ENCODE results near the gene BICRA. TPM values are rescaled to one million over a fixed set of nuclear protein-coding genes. Genes with fewer than 3 reads are reported as not detected.

Gene BICRA
- total and polyA plus RNA-seq, 3 donors from 2014 or later: 9.2 to 19.2 (median 13.5) TPM

- no peaks in the 10 kb centered on the region for H3K9me3 ChIP-seq
- WGBS, 2 donors: 91 to 93% methylated on average over 3 of the region's 3 CpGs
- TF ChIP-seq CTCF (IDR thresholded peaks at IDR 0.05): no peak
- TF ChIP-seq POLR2A (IDR thresholded peaks at IDR 0.05): no peak
- H3K36me3 ChIP-seq (ENCODE audit: low read depth, missing control alignments): no peaks in the 10 kb centered on the region
- H3K4me3 ChIP-seq: no peak overlapping the region
- intact Hi-C loops (cut with DNase I; ENCODE audit: low total_unique reads): no loop called here
- no peak for DNase-seq
- no peak overlapping the region for H3K27ac ChIP-seq
- no peaks in the 10 kb centered on the region for H3K27me3 ChIP-seq
- H3K4me1 ChIP-seq: peaks cover 14% of the 10 kb centered on the region
Measured at GRCh38 chr19:47749326-47749725, 140.4 kb downstream of the BICRA start.

GRCh38 chr19:47750752-47751151 lies 141.8 kb downstream of the BICRA start:
- H3K27me3 ChIP-seq: no peaks in the 10 kb centered on the region
- no peak overlapping the region for H3K4me3 ChIP-seq
- TF ChIP-seq POLR2A (IDR thresholded peaks at IDR 0.05) (no peak), CTCF (IDR thresholded peaks at IDR 0.05) (no peak)
- no peak overlapping the region for H3K27ac ChIP-seq
- no peak for DNase-seq
- WGBS, 2 donors: 94 to 95% methylated on average over 6 to 18 of the region's 18 CpGs
- H3K36me3 ChIP-seq (ENCODE audit: low read depth, missing control alignments): no peaks in the 10 kb centered on the region
- intact Hi-C loops (cut with DNase I; ENCODE audit: low total_unique reads): no loop called here
- H3K9me3 ChIP-seq: no peaks in the 10 kb centered on the region
- H3K4me1 ChIP-seq: peaks cover 9% of the 10 kb centered on the region

- intact Hi-C loops (cut with DNase I; ENCODE audit: low total_unique reads): no loop called here
- Histone ChIP-seq H3K27ac (no peak overlapping the region), H3K36me3 (ENCODE audit: low read depth, missing control alignments) (no peaks in the 10 kb centered on the region), H3K27me3 (no peaks in the 10 kb centered on the region), H3K4me1 (no peaks in the 10 kb centered on the region), H3K9me3 (no peaks in the 10 kb centered on the region), H3K4me3 (no peak overlapping the region)
- 90% methylated on average over 27 of the region's 27 CpGs for WGBS, 2 donors
- TF ChIP-seq POLR2A (IDR thresholded peaks at IDR 0.05): no peak
- no peak for TF ChIP-seq CTCF (IDR thresholded peaks at IDR 0.05)
- no peak for DNase-seq
Measured at GRCh38 chr19:47752440-47753211, 143.7 kb downstream of the BICRA start.

Small RNA genes lying within 50 kb of the gene (small RNA-seq; reads per million reads assigned to genes)
- gene RN7SL322P: 0 reads per million in 2 donors

Other genes starting within 250 kb of the BICRA start
- gene MEIS3, start 189.6 kb upstream of the BICRA start, total RNA-seq: 10 to 100 TPM; 12.5 to 21.3 TPM
- gene MEIS3, start 189.6 kb upstream of the BICRA start, polyA plus RNA-seq (ENCODE audit: insufficient read depth, low read depth, low replicate concordance): 17.4 TPM
- 10 to 100 TPM in 1 of 2 donors, 1 to 10 TPM in 1; 5.0 to 12.9 TPM for gene SLC8A2, start 137.2 kb upstream of the BICRA start, total RNA-seq
- 4.2 TPM for gene SLC8A2, start 137.2 kb upstream of the BICRA start, polyA plus RNA-seq (ENCODE audit: insufficient read depth, low read depth, low replicate concordance)
- gene KPTN, start 124.9 kb upstream of the BICRA start, total RNA-seq: 10 to 100 TPM; 12.9 to 30.0 TPM
- gene KPTN, start 124.9 kb upstream of the BICRA start, polyA plus RNA-seq (ENCODE audit: insufficient read depth, low read depth, low replicate concordance): 13.5 TPM
- gene NAPA, start 94.1 kb upstream of the BICRA start, total RNA-seq: 100 to 1,000 TPM; 227 to 257 TPM
- 194 TPM for gene NAPA, start 94.1 kb upstream of the BICRA start, polyA plus RNA-seq (ENCODE audit: insufficient read depth, low read depth, low replicate concordance)
- 10 to 100 TPM; 30.4 to 51.5 TPM for gene ZNF541, start 36.0 kb upstream of the BICRA start, total RNA-seq
- gene ZNF541, start 36.0 kb upstream of the BICRA start, polyA plus RNA-seq (ENCODE audit: insufficient read depth, low read depth, low replicate concordance): 42.0 TPM
- gene EHD2, start 104.3 kb downstream of the BICRA start, total RNA-seq: 10 to 100 TPM; 26.8 to 33.9 TPM
- 37.0 TPM for gene EHD2, start 104.3 kb downstream of the BICRA start, polyA plus RNA-seq (ENCODE audit: insufficient read depth, low read depth, low replicate concordance)
- gene NOP53, start 136.4 kb downstream of the BICRA start, total RNA-seq: 100 to 1,000 TPM; 166 to 325 TPM
- gene NOP53, start 136.4 kb downstream of the BICRA start, polyA plus RNA-seq (ENCODE audit: insufficient read depth, low read depth, low replicate concordance): 309 TPM
- gene SELENOW, start 169.6 kb downstream of the BICRA start, total RNA-seq: 100 to 1,000 TPM; 170 to 194 TPM
- gene SELENOW, start 169.6 kb downstream of the BICRA start, polyA plus RNA-seq (ENCODE audit: insufficient read depth, low read depth, low replicate concordance): 197 TPM
- under 1 TPM; 0.55 to 0.62 TPM for gene TPRX1, start 195.4 kb downstream of the BICRA start, total RNA-seq
- gene TPRX1, start 195.4 kb downstream of the BICRA start, polyA plus RNA-seq (ENCODE audit: insufficient read depth, low read depth, low replicate concordance): 1.2 TPM
- under 1 TPM; 0.12 to 0.55 TPM for gene CRX, start 212.8 kb downstream of the BICRA start, total RNA-seq
- not detected for gene CRX, start 212.8 kb downstream of the BICRA start, polyA plus RNA-seq (ENCODE audit: insufficient read depth, low read depth, low replicate concordance)

All from testis (tissue), 3 donors.